Stimulated activated naive B cell treated with anti-CD40 and anti-IgM and Interleukin-4, amounts not matched to agents 10 μg/mL and 1 μg/mL and 100 μg/mL, for 72 hours (primary cell): ENCODE measurements around the gene TRMT44.
"Not testable (repeated sequence)": the region's sequence is repeated elsewhere in the genome, so short reads cannot be mapped to it uniquely, and the experiment has no call there.

Experiments
- ATAC-seq, 2 donors: fragments of 150-1000 bp; cut with Tn5 transposase; replicated peaks; 2 replicates each; pipeline ENCODE4 v1.10.0; 2021; ENCODE audit warnings: moderate library complexity in 1 of 2
- DNase-seq: peaks from one replicate; pipeline ENCODE4 v3.0.0; 2021
- H3K27ac Mint-ChIP-seq: one replicate; pipeline ENCODE4 v1.8.0; 2022; ENCODE audit warnings: mild to moderate bottlenecking, mixed read lengths
- H3K27me3 Mint-ChIP-seq, 2 donors: one replicate each; pipeline ENCODE4 v1.8.0; 2022; ENCODE audit warnings: mixed read lengths in 2 of 2
- H3K36me3 Mint-ChIP-seq, 2 donors: one replicate each; pipeline ENCODE4 v1.8.0; 2022; ENCODE audit warnings: mixed read lengths in 2 of 2, mild to moderate bottlenecking in 1 of 2
- H3K4me1 Mint-ChIP-seq, 2 donors: one replicate each; pipeline ENCODE4 v1.8.0; 2022; ENCODE audit warnings: mixed read lengths in 2 of 2, mild to moderate bottlenecking in 1 of 2
- H3K4me3 Mint-ChIP-seq, 2 donors: one replicate each; pipeline ENCODE4 v1.8.0; 2022; ENCODE audit warnings: mild to moderate bottlenecking in 2 of 2, mixed read lengths in 2 of 2, moderate library complexity in 1 of 2
- H3K9me3 Mint-ChIP-seq, 2 donors: one replicate each; pipeline ENCODE4 v1.8.0; 2022; ENCODE audit warnings: mixed read lengths in 2 of 2, mild to moderate bottlenecking in 1 of 2

TRMT44 gene

DNA sequence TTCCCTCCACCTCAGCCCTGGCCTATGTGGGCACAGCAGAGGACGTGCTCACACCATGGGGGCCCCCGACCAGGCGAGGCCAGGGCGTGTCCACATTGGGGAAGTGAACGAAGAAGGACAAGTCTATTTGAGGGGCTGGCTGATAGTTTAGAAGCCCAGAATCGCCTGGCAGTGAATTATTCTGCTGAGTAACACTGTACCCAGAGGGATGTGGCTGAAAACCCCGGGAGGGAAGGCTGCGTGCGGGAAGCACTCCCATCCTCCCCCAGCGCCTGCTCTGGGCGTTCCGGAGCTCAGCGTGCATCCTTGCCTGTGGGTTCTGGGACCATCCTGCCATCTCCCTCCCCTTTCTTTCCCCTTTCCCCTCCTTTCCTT lies 66.6 kb downstream of the TRMT44 start:
- Mint-ChIP-seq H3K27me3 (peaks cover 0 to 6% of the 10 kb centered on the region in 2 donors), H3K27ac (no peak overlapping the region), H3K36me3 (peaks cover 9 to 34% of the 10 kb centered on the region in 2 donors)

GRCh38 chr4:8507624-8508023 lies 67.0 kb downstream of the TRMT44 start:
- Mint-ChIP-seq H3K4me3 (no peak overlapping the region), H3K27me3 (peaks cover 0 to 6% of the 10 kb centered on the region in 2 donors), H3K27ac (no peak overlapping the region), H3K9me3 (peaks cover 6 to 9% of the 10 kb centered on the region in 2 donors), H3K4me1 (no peaks in the 10 kb centered on the region), H3K36me3 (peaks cover 9 to 30% of the 10 kb centered on the region in 2 donors)
- DNase-seq (no peak), ATAC-seq (no peak)

More for the DNA sequence above, 66.6 kb downstream of the TRMT44 start:
- DNase-seq (no peak), ATAC-seq (no peak)
- H3K9me3 Mint-ChIP-seq = peaks cover 6 to 9% of the 10 kb centered on the region in 2 donors
- no peaks in the 10 kb centered on the region for H3K4me1 Mint-ChIP-seq
- H3K4me3 Mint-ChIP-seq = no peak overlapping the region

GRCh38 chr4:8508266-8508665 lies 67.7 kb downstream of the TRMT44 start:
- no peak for ATAC-seq
- Mint-ChIP-seq H3K9me3 (peaks cover 10 to 15% of the 10 kb centered on the region in 2 donors), H3K27me3 (peaks cover 0 to 6% of the 10 kb centered on the region in 2 donors), H3K4me3 (no peak overlapping the region), H3K27ac (no peak overlapping the region), H3K36me3 (peaks cover 9 to 24% of the 10 kb centered on the region in 2 donors), H3K4me1 (no peaks in the 10 kb centered on the region)
- no peak for DNase-seq

DNA sequence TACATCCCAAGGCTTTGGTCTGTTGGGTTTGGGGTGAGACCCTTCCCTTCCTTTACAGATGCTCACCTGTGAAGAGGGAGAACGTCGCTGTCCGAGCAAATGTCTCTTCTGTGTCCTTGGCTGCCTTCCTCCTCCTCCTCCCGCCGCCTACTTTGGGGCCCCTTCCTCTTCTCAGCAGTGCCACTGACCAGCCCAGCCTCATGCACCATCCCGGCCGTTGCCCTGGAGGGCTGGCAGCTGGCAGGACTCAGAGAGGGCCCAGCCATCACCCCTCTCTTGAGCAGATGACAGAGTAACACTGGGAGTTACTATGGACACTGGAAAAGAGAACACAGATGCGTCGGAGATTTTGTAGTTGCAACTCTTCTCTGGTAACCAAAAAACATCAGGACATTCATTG lies 68.2 kb downstream of the TRMT44 start:
- Mint-ChIP-seq H3K4me3 (no peak overlapping the region), H3K27ac (no peak overlapping the region), H3K4me1 (no peaks in the 10 kb centered on the region), H3K36me3 (peaks cover 9 to 20% of the 10 kb centered on the region in 2 donors), H3K9me3 (peaks cover 11 to 16% of the 10 kb centered on the region in 2 donors), H3K27me3 (peaks cover 0 to 6% of the 10 kb centered on the region in 2 donors)
- ATAC-seq (no peak), DNase-seq (no peak)

- Mint-ChIP-seq H3K27ac (no peak overlapping the region), H3K36me3 (peaks cover 9 to 20% of the 10 kb centered on the region in 2 donors), H3K27me3 (peaks cover 0 to 3% of the 10 kb centered on the region in 2 donors), H3K4me1 (no peaks in the 10 kb centered on the region), H3K4me3 (no peak overlapping the region), H3K9me3 (peaks cover 11 to 16% of the 10 kb centered on the region in 2 donors)
- no peak for DNase-seq
- no peak for ATAC-seq
These were observed 68.9 kb downstream of the TRMT44 start for GRCh38 chr4:8509311-8509950.

GRCh38 chr4:8510191-8510590 lies 69.6 kb downstream of the TRMT44 start:
- no peak overlapping the region for H3K27ac Mint-ChIP-seq
- no peak for ATAC-seq
- no peaks in the 10 kb centered on the region for H3K27me3 Mint-ChIP-seq

GRCh38 chr4:8510611-8511285 lies 70.2 kb downstream of the TRMT44 start:
- no peak for ATAC-seq
- H3K36me3 Mint-ChIP-seq = peaks cover 6 to 11% of the 10 kb centered on the region in 2 donors
- peaks cover 8 to 9% of the 10 kb centered on the region in 2 donors for H3K9me3 Mint-ChIP-seq
- no peak overlapping the region for H3K27ac Mint-ChIP-seq
- no peaks in the 10 kb centered on the region for H3K4me1 Mint-ChIP-seq
- no peaks in the 10 kb centered on the region for H3K27me3 Mint-ChIP-seq
- H3K4me3 Mint-ChIP-seq = no peak overlapping the region
- DNase-seq = no peak

More at GRCh38 chr4:8510191-8510590, 69.6 kb downstream of the TRMT44 start:
- Mint-ChIP-seq H3K9me3 (peaks cover 11 to 15% of the 10 kb centered on the region in 2 donors), H3K36me3 (peaks cover 9 to 16% of the 10 kb centered on the region in 2 donors), H3K4me1 (no peaks in the 10 kb centered on the region), H3K4me3 (no peak overlapping the region)
- DNase-seq = no peak

DNA sequence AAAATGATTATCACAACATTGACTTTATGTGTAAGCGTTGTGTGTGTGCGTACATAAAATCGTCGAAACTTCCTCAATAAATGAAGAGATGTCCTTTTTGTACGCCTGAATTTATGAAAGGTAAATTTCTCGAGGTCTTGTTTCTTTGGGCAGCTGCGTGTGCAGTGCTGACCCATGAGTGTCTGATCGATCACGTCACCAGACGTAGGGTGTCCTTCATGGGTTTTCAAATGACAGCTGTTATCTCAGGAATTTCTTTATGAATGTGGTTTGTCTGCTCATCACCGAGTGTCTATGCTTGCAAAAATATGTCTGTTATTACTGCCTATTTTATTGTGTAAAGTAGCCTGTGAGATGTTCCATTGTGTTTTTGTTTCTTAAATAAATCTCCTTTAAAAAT lies 71.9 kb downstream of the TRMT44 start:
- Mint-ChIP-seq H3K36me3 (peaks cover 2 to 5% of the 10 kb centered on the region in 2 donors), H3K27me3 (no peaks in the 10 kb centered on the region), H3K9me3 (peaks cover 5 to 7% of the 10 kb centered on the region in 2 donors), H3K4me1 (no peaks in the 10 kb centered on the region), H3K4me3 (no peak overlapping the region), H3K27ac (no peak overlapping the region)
- ATAC-seq (no peak), DNase-seq (no peak)

GRCh38 chr4:8513080-8513479 lies 72.5 kb downstream of the TRMT44 start:
- ATAC-seq, H3K4me1 Mint-ChIP-seq, H3K9me3 Mint-ChIP-seq, H3K27me3 Mint-ChIP-seq, DNase-seq, H3K4me3 Mint-ChIP-seq, H3K36me3 Mint-ChIP-seq, H3K27ac Mint-ChIP-seq: not testable (repeated sequence)

DNA sequence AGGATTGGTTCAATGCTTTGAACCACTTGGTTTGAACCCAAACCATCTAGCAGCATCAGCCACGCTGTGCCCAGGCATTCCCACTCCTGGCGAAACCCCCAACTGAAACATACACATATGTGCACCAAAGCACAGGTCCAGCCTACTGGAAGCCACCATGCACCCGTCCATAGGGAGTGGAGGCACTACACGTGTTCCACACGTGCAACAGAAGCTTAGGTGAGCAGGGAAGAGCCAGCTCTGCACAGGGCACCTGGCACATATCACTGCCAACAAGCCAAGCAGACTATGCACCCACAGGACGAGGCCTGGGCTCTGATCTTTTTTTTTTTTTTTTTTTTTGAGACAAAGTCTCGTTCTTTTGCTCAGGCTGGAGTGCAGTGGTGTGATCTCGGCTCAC lies 73.4 kb downstream of the TRMT44 start:
- H3K4me3 Mint-ChIP-seq = no peak overlapping the region
- H3K4me1 Mint-ChIP-seq = no peaks in the 10 kb centered on the region
- H3K27ac Mint-ChIP-seq = no peak overlapping the region
- ATAC-seq = no peak
- no peak for DNase-seq
- no peaks in the 10 kb centered on the region for H3K27me3 Mint-ChIP-seq
- H3K9me3 Mint-ChIP-seq = peaks cover 5 to 7% of the 10 kb centered on the region in 2 donors
- H3K36me3 Mint-ChIP-seq = peaks cover 2 to 4% of the 10 kb centered on the region in 2 donors

DNA sequence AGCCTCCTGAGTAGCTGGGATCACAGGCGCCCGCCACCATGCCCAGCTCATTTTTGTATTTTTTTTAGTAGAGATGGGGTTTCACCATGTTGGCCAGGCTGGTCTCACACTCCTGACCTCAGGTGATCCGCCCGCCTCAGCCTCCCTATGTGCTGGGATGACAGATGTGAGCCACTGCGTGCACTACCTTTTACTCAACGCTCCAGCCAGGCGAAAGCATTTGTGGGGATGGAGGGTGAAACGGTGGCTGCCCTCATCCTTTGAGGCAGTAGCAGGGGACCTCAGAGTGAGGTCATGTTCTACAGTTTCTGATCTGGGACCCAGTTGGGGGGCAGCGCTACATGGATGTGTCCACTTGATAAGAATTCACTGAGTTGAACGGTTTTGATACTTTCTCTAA lies 73.8 kb downstream of the TRMT44 start:
- Mint-ChIP-seq H3K4me3 (no peak overlapping the region), H3K36me3 (peaks cover 2 to 4% of the 10 kb centered on the region in 2 donors), H3K4me1 (no peaks in the 10 kb centered on the region), H3K27me3 (no peaks in the 10 kb centered on the region), H3K27ac (no peak overlapping the region), H3K9me3 (peaks cover 5 to 7% of the 10 kb centered on the region in 2 donors)
- no peak for DNase-seq
- ATAC-seq = no peak

GRCh38 chr4:8515316-8516060 lies 74.9 kb downstream of the TRMT44 start:
- no peaks in the 10 kb centered on the region for H3K27me3 Mint-ChIP-seq
- DNase-seq (no peak), ATAC-seq (no peak)
- no peak overlapping the region for H3K27ac Mint-ChIP-seq
- no peaks in the 10 kb centered on the region for H3K4me1 Mint-ChIP-seq
- H3K36me3 Mint-ChIP-seq = peaks cover 1 to 2% of the 10 kb centered on the region in 2 donors
- peaks cover 7% of the 10 kb centered on the region in 2 donors for H3K9me3 Mint-ChIP-seq
- no peak overlapping the region for H3K4me3 Mint-ChIP-seq

GRCh38 chr4:8516061-8516573 lies 75.5 kb downstream of the TRMT44 start:
- no peak for ATAC-seq
- Mint-ChIP-seq H3K9me3 (peaks cover 7% of the 10 kb centered on the region in 2 donors), H3K27me3 (no peaks in the 10 kb centered on the region), H3K4me1 (no peaks in the 10 kb centered on the region), H3K36me3 (peaks cover 0 to 2% of the 10 kb centered on the region in 2 donors), H3K27ac (no peak overlapping the region), H3K4me3 (no peak overlapping the region)
- DNase-seq = no peak

DNA sequence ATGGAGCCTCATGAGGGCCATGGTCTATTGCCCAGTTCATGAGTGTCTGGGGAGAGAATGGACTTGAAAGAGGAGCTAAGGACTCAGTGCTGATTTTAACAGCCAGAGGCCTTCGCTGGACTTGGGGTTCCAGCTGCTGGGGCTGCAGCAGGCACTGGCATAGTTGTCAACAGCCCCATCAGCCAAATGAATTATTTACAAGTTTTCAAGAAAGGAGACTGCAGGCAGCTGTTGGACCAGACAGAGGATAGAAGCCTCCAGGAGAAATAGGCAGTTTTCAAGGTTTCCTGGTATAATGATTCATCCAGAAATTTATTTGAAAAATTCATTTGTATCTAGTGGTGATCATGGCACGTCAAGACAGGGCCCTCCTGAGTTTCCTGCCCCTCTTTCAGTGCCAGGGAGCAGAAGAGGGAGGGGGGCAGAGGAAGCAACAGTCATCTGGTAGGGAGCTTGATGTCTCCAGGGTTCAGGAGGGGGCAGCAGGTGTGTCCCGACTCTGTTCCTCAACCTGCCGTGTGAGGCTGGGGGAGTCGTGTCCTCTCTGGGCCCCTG lies 76.5 kb downstream of the TRMT44 start:
- Mint-ChIP-seq H3K9me3 (peaks cover 7 to 8% of the 10 kb centered on the region in 2 donors), H3K4me1 (no peaks in the 10 kb centered on the region), H3K36me3 (peaks cover 0 to 2% of the 10 kb centered on the region in 2 donors), H3K4me3 (no peak overlapping the region), H3K27me3 (no peaks in the 10 kb centered on the region), H3K27ac (no peak overlapping the region)
- ATAC-seq = no peak
- DNase-seq = no peak
